Osteocyte (in vitro differentiated cells): Measurements from ENCODE around the gene PRKAR1A. TPM values are rescaled to one million over a fixed set of nuclear protein-coding genes. Genes with fewer than 3 reads are reported as not detected.

Experiments used
- DNase-seq: peaks from one replicate; pipeline ENCODE4 v3.0.0; 2021; ENCODE audit warnings: mixed read lengths; ENCODE audit not compliant: unreplicated experiment; ENCODE audit errors: extremely low spot score
- H3K27ac Mint-ChIP-seq: one replicate; pipeline ENCODE4 v1.8.0; 2021; ENCODE audit warnings: mild to moderate bottlenecking, mixed read lengths; ENCODE audit not compliant: unreplicated experiment
- H3K27me3 Mint-ChIP-seq: one replicate; pipeline ENCODE4 v1.8.0; 2021; ENCODE audit warnings: mixed read lengths; ENCODE audit not compliant: unreplicated experiment
- H3K36me3 Mint-ChIP-seq: one replicate; pipeline ENCODE4 v1.8.0; 2021; ENCODE audit warnings: mixed read lengths; ENCODE audit not compliant: unreplicated experiment
- H3K4me1 Mint-ChIP-seq: one replicate; pipeline ENCODE4 v1.8.0; 2021; ENCODE audit warnings: mixed read lengths; ENCODE audit not compliant: unreplicated experiment
- H3K4me3 Mint-ChIP-seq: one replicate; pipeline ENCODE4 v1.8.0; 2021; ENCODE audit warnings: mild to moderate bottlenecking, moderate library complexity, mixed read lengths; ENCODE audit not compliant: unreplicated experiment
- H3K9me3 Mint-ChIP-seq: one replicate; pipeline ENCODE4 v1.8.0; 2021; ENCODE audit warnings: mixed read lengths; ENCODE audit not compliant: unreplicated experiment
- total RNA-seq: library from RNA; stranded (reverse); gene quantifications from 2 replicates; pipeline ENCODE4 v1.2.1, GENCODE V29; 2021
- TF ChIP-seq, protein P1 (sequence below): fragments of 200-600 bp; sonication (generic); IDR thresholded peaks from 2 replicates; pipeline ENCODE4 v1.5.0; 2021; ENCODE audit warnings: antibody characterized with exemption, mild to moderate bottlenecking, moderate library complexity

Gene PRKAR1A
- total RNA-seq, 1 donor from 2014 or later: 326 TPM

DNA sequence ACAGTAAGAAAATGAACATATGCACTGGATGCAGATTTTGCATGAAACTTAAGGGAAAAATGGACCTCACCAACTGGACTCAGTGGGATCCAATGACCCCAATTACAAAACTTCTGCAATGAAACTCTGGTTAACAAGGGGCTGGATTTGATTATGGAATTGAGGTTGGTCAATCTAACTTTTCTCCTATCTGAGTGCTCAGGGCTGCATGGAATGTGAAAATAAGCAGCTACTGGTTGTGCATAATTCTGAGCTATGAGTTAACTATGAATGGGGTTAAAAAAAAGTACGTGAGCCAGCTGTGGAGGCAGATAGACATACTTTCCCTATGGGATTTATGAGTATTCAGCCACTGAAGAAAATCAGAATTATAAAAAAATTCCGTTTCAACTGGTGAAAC is 79.8 kb downstream of the PRKAR1A start:
- DNase-seq: no peak
- TF ChIP-seq, protein P1, sequence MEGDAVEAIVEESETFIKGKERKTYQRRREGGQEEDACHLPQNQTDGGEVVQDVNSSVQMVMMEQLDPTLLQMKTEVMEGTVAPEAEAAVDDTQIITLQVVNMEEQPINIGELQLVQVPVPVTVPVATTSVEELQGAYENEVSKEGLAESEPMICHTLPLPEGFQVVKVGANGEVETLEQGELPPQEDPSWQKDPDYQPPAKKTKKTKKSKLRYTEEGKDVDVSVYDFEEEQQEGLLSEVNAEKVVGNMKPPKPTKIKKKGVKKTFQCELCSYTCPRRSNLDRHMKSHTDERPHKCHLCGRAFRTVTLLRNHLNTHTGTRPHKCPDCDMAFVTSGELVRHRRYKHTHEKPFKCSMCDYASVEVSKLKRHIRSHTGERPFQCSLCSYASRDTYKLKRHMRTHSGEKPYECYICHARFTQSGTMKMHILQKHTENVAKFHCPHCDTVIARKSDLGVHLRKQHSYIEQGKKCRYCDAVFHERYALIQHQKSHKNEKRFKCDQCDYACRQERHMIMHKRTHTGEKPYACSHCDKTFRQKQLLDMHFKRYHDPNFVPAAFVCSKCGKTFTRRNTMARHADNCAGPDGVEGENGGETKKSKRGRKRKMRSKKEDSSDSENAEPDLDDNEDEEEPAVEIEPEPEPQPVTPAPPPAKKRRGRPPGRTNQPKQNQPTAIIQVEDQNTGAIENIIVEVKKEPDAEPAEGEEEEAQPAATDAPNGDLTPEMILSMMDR: no peak

DNA sequence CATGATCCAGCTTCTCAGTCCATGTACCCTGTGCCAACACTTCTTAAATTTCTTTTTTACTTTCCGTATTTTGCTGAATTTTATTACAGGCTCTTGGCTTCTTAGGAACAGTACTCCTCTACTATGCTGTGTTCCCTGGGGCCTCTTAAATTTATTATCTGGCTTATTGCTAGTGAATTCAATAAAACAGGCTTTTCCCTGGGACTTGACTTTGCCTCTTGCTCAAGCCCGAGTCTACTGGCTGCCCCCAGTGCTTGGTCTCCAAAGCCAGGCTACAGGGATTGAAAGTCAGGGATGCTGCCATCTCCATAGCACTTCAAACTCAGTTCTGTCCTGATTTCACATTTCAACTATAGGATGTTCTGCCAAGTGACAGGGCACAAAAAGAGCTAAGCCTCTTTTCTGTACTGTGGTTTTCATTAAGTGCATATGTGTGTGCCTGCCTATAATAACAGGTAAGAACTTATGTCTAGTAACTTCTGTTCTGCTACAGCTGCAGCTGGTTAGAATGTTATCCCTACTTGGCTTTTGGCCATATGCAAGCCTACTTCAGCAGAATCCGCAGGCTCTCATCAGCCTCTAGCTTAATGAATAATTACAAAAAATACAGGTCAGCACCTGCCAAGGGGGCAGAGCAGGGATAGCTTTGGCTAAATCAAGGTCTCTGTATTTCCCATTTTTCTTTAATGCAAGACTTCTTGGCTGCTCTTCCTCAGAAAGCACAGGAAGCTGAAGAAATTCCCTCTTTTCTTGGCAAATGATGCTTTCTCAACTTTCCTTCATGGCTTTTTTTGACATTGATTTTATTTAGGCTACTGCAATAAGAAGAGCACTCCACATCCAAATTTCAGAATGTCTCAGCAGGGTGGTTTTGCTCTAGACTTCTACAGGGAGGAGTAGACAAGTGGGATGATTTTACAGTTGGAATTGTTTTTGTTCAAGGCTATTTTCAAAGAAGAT is 80.7 kb downstream of the PRKAR1A start:
- H3K9me3 Mint-ChIP-seq: peaks cover 2% of the 10 kb centered on the region
- peaks cover 48% of the 10 kb centered on the region for H3K27me3 Mint-ChIP-seq
- no peak overlapping the region for H3K4me3 Mint-ChIP-seq
- DNase-seq: peak; percentile 25
- TF ChIP-seq, protein P1: no peak
- no peak overlapping the region for H3K27ac Mint-ChIP-seq
- H3K36me3 Mint-ChIP-seq: no peaks in the 10 kb centered on the region
- H3K4me1 Mint-ChIP-seq: no peaks in the 10 kb centered on the region

More for the DNA sequence above, 79.8 kb downstream of the PRKAR1A start:
- Mint-ChIP-seq H3K4me3 (no peak overlapping the region), H3K27me3 (peaks cover 42% of the 10 kb centered on the region), H3K36me3 (no peaks in the 10 kb centered on the region), H3K4me1 (no peaks in the 10 kb centered on the region), H3K9me3 (peaks cover 5% of the 10 kb centered on the region), H3K27ac (no peak overlapping the region)

DNA sequence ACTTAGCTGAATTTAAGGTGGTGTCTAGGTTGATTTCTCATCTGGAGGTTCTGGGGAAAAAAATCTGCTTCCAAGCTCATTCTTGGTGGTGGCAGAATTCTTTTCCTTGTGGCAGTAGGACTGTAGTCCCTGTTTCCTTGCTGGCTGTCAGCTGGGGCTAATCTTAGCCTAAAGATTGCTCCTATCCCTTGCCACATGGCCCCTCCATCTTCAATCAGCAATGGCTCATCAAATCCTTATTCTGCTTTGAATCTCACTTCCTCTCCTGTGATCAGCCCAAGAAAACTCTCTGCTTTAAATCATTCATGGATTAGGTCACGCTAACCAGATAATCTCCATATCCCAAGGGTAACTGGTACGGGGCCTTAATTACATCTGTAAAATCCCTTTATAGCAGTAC is 82.3 kb downstream of the PRKAR1A start:
- Mint-ChIP-seq H3K27ac (no peak overlapping the region), H3K27me3 (peaks cover 62% of the 10 kb centered on the region), H3K36me3 (no peaks in the 10 kb centered on the region), H3K9me3 (no peaks in the 10 kb centered on the region), H3K4me3 (no peak overlapping the region), H3K4me1 (peaks cover 1% of the 10 kb centered on the region)
- TF ChIP-seq, protein P1: no peak
- DNase-seq: peak; percentile 13

DNA sequence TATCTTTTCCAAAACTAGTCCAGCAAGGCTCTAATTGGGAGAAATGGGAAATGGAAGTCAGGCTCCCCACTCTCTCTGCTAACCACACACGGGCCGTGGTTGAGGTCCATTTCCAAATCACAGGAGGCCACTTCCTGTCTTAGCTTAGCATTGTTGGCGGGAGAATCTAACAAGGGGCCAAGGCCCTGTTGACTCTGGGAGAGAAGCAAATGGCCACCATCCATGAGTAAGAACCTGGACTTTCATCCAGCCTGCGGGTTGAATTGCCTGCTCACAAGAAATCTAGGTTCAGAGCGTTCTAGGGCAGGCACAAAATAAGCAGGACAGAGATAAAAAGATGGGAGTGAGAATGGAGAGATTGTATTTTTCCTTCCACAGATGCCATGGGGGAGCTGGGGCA is 83.3 kb downstream of the PRKAR1A start:
- Mint-ChIP-seq H3K4me3 (no peak overlapping the region), H3K36me3 (no peaks in the 10 kb centered on the region), H3K9me3 (no peaks in the 10 kb centered on the region), H3K27ac (no peak overlapping the region), H3K4me1 (peaks cover 3% of the 10 kb centered on the region), H3K27me3 (peaks cover 66% of the 10 kb centered on the region)
- TF ChIP-seq, protein P1: no peak
- DNase-seq: peak; percentile 53

DNA sequence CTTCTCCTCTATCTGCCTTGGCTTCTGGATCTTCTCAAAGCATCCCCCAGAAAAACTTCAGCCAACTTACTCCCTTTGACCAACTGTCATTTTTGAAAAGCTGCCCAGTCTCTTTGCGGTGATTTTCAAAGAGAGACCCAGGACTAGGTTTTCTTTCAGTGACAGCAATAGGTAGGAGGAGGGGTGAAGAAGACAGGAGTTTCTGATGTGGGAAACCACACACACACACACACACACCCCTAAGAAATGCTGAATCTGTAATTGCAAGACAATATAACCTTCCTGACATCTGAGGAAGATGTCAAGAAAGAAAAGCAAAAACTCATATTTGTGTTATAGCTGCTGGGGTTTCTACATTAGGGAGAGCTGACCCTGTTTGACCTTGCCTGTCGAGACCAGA is 83.8 kb downstream of the PRKAR1A start:
- Mint-ChIP-seq H3K27ac (no peak overlapping the region), H3K27me3 (peaks cover 66% of the 10 kb centered on the region), H3K4me3 (no peak overlapping the region), H3K4me1 (peaks cover 3% of the 10 kb centered on the region), H3K9me3 (no peaks in the 10 kb centered on the region), H3K36me3 (no peaks in the 10 kb centered on the region)
- DNase-seq: no peak
- TF ChIP-seq, protein P1: no peak
